ENCODE results near the gene ITPKB.
"Not testable (repeated sequence)": the region's sequence is repeated elsewhere in the genome, so short reads cannot be mapped to it uniquely, and the experiment has no call there.

ITPKB gene

GRCh38 chr1:226776975-226777374 lies 37.9 kb upstream of the ITPKB start:
- Mint-ChIP-seq H3K4me3 (no peak overlapping the region), H3K4me1 (peaks cover 15% of the 10 kb centered on the region), H3K27me3 (ENCODE audit: low read depth, poor library complexity) (no peaks in the 10 kb centered on the region), H3K36me3 (ENCODE audit: low read depth) (peaks cover 4% of the 10 kb centered on the region), H3K27ac (no peak overlapping the region), H3K9me3 (peaks cover 12% of the 10 kb centered on the region)
- DNase-seq, result no peak
- no peak for TF ChIP-seq CTCF (IDR thresholded peaks at IDR 0.05)

DNA sequence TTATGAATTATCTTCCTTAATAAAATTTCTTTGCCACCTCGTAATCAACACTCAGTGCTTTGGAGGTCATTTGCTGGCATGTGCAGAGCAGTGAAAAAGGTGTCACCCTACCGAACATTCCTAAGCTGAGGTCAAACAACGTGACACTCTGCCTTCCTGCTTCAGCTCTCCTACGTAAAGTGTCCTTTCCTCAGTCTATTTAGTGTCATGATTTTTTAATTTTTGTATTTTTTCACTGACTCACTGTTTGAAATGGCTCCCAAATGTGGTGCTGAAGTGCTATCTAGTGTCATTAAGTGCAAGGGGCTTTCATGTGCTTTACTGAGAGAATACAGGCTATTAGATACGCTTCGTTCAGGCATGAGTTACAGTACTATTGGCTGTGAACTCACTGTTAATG lies 37.0 kb upstream of the ITPKB start:
- H3K4me1 Mint-ChIP-seq, result peaks cover 15% of the 10 kb centered on the region
- peaks cover 12% of the 10 kb centered on the region for H3K9me3 Mint-ChIP-seq
- peak overlapping the region; percentile 16 for H3K27ac Mint-ChIP-seq
- H3K4me3 Mint-ChIP-seq, result no peak overlapping the region
- DNase-seq, result no peak
- no peak for TF ChIP-seq CTCF (IDR thresholded peaks at IDR 0.05)
- no peaks in the 10 kb centered on the region for H3K27me3 Mint-ChIP-seq (ENCODE audit: low read depth, poor library complexity)
- H3K36me3 Mint-ChIP-seq (ENCODE audit: low read depth), result peaks cover 4% of the 10 kb centered on the region

DNA sequence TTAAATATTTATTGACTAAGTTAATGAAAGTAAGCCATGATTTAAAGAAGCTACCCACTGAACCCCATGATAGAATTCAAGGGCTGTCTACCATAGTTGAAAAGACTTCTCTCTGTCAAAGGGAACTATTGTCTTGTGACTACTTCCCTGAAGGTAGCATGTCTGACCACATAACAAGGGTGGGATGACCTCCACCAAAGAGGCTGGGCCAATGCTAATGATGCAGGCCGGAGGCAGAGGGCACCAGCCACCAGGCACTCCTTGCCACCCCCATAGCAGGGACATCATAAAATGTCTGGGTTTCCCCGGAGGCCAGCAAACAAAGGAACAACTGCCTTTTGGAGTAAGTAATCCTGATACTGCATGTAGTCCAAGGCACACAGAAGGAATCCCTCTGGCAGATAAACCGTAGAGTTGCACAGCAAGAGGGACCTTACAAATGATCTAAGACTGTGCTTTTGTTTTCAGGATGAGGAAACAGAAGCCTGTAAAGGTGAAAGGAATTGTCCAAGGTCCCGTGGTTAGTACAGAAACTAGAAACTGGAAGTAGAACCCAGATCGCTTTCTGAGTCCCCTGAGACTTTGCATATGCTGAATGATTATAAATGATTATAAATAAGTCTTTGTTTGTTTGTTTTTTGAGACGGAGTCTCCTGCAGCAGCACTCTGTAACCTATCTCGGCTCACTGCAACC lies 33.5 kb upstream of the ITPKB start:
- no peak for DNase-seq
- Mint-ChIP-seq H3K27me3 (ENCODE audit: low read depth, poor library complexity) (peaks cover 2% of the 10 kb centered on the region), H3K9me3 (peaks cover 8% of the 10 kb centered on the region), H3K4me3 (no peak overlapping the region), H3K27ac (no peak overlapping the region), H3K36me3 (ENCODE audit: low read depth) (no peaks in the 10 kb centered on the region), H3K4me1 (no peaks in the 10 kb centered on the region)
- no peak for TF ChIP-seq CTCF (IDR thresholded peaks at IDR 0.05)

- H3K9me3 Mint-ChIP-seq; H3K4me3 Mint-ChIP-seq; H3K27ac Mint-ChIP-seq; H3K36me3 Mint-ChIP-seq (ENCODE audit: low read depth); DNase-seq: not testable (repeated sequence)
- Mint-ChIP-seq H3K27me3 (ENCODE audit: low read depth, poor library complexity) (peaks cover 31% of the 10 kb centered on the region), H3K4me1 (peaks cover 16% of the 10 kb centered on the region)
Measured at GRCh38 chr1:226767170-226767569, 28.1 kb upstream of the ITPKB start.

- Mint-ChIP-seq H3K9me3 (no peaks in the 10 kb centered on the region), H3K36me3 (ENCODE audit: low read depth) (no peaks in the 10 kb centered on the region), H3K4me3 (no peak overlapping the region), H3K27ac (no peak overlapping the region), H3K4me1 (peaks cover 16% of the 10 kb centered on the region), H3K27me3 (ENCODE audit: low read depth, poor library complexity) (peaks cover 31% of the 10 kb centered on the region)
- no peak for TF ChIP-seq CTCF (IDR thresholded peaks at IDR 0.05)
- DNase-seq, result no peak
Measured at GRCh38 chr1:226766565-226766964, 27.5 kb upstream of the ITPKB start.

- Mint-ChIP-seq H3K4me1 (peaks cover 16% of the 10 kb centered on the region), H3K4me3 (no peak overlapping the region), H3K27me3 (ENCODE audit: low read depth, poor library complexity) (peaks cover 36% of the 10 kb centered on the region), H3K36me3 (ENCODE audit: low read depth) (no peaks in the 10 kb centered on the region), H3K27ac (no peak overlapping the region), H3K9me3 (no peaks in the 10 kb centered on the region)
- TF ChIP-seq CTCF (IDR thresholded peaks at IDR 0.05), result no peak
- no peak for DNase-seq
Measured at GRCh38 chr1:226764533-226764932, 25.5 kb upstream of the ITPKB start.
